ENCODE measurements around the gene C22orf31. TPM values are rescaled to one million over a fixed set of nuclear protein-coding genes. Genes with fewer than 3 reads are reported as not detected.

Gene C22orf31
- total RNA-seq, 1 donor from 2014 or later = not detected

GRCh38 chr22:29009148-29009547 lies 52.5 kb downstream of the C22orf31 start:
- no peak for DNase-seq (ENCODE audit: low spot score)
- Mint-ChIP-seq H3K9me3 (no peaks in the 10 kb centered on the region), H3K27me3 (ENCODE audit: low read depth) (peaks cover 31% of the 10 kb centered on the region), H3K4me3 (ENCODE audit: low read depth) (no peak overlapping the region), H3K27ac (no peak overlapping the region), H3K36me3 (ENCODE audit: low read depth) (no peaks in the 10 kb centered on the region), H3K4me1 (ENCODE audit: low read depth) (no peaks in the 10 kb centered on the region)
- intact Hi-C loops (cut with micrococcal nuclease) = no loop called here

Other genes starting within 250 kb of the C22orf31 start
- 0.82 and 1.1 TPM in 2 replicates for gene ZNRF3, start 178.3 kb downstream of the C22orf31 start, total RNA-seq
- 0.23 and 0.27 TPM in 2 replicates for gene KREMEN1, start 11.2 kb upstream of the C22orf31 start, total RNA-seq
- gene EMID1, start 144.1 kb upstream of the C22orf31 start, total RNA-seq = 0.23 TPM in 2 replicates
- 46.0 and 48.0 TPM in 2 replicates for gene RHBDD3, start 206.2 kb upstream of the C22orf31 start, total RNA-seq
- gene EWSR1, start 206.4 kb upstream of the C22orf31 start, total RNA-seq = 425 and 436 TPM in 2 replicates
- 3.0 and 3.4 TPM in 2 replicates for gene GAS2L1, start 244.8 kb upstream of the C22orf31 start, total RNA-seq